Lower lobe of right lung (tissue), 2 donors: ENCODE measurements around the gene SLC2A5. TPM values are rescaled to one million over a fixed set of nuclear protein-coding genes. Genes with fewer than 3 reads are reported as not detected.
"Not testable (repeated sequence)": the region's sequence is repeated elsewhere in the genome, so short reads cannot be mapped to it uniquely, and the experiment has no call there.

Source experiments
- ATAC-seq, 2 donors: fragments of 200-7000 bp; cut with Tn5 transposase; one replicate each; pipeline ENCODE4 v1.9.1; 2020 to 2022; ENCODE audit warnings: mild to moderate bottlenecking in 2 of 2, moderate library complexity in 2 of 2
- DNase-seq: peaks from one replicate; pipeline ENCODE4 v3.0.0-alpha.2; 2020
- H3K27ac ChIP-seq: fragments of 200-600 bp; one replicate; pipeline ENCODE4 v1.8.0; 2022
- H3K27me3 ChIP-seq: fragments of 200-600 bp; one replicate; pipeline ENCODE4 v1.8.0; 2022; ENCODE audit warnings: low read depth
- H3K36me3 ChIP-seq: fragments of 200-600 bp; one replicate; pipeline ENCODE4 v1.8.0; 2022; ENCODE audit warnings: mild to moderate bottlenecking
- H3K4me1 ChIP-seq: fragments of 200-600 bp; one replicate; pipeline ENCODE4 v1.8.0; 2022
- H3K4me3 ChIP-seq: fragments of 200-600 bp; one replicate; pipeline ENCODE4 v1.8.0; 2022; ENCODE audit warnings: mild to moderate bottlenecking
- H3K9me3 ChIP-seq: fragments of 200-600 bp; one replicate; pipeline ENCODE4 v1.8.0; 2022
- intact Hi-C: fragments of 100-400 bp; cut with DNase I; formaldehyde crosslinking; loops from one replicate; pipeline ENCODE4 v1.11.0; 2022
- total RNA-seq: library from RNA; stranded (reverse); fragmentation: NEBNext Ultra II Directional; extraction: Animal tissue kit (Norgen Biotek cat#: 25700); gene quantifications from one replicate; pipeline ENCODE4 v1.2.1, GENCODE V29; 2021
- TF ChIP-seq, protein P1 (sequence below): fragments of 200-600 bp; IDR thresholded peaks from one replicate; pipeline ENCODE4 v1.8.0; 2022; ENCODE audit warnings: antibody characterized with exemption, mild to moderate bottlenecking
- donor health status: DM: no; HTN: yes; CAD: no; lungs with severe emphysema.

Gene SLC2A5
- total RNA-seq, 1 donor from 2014 or later, result 1.7 TPM

DNA sequence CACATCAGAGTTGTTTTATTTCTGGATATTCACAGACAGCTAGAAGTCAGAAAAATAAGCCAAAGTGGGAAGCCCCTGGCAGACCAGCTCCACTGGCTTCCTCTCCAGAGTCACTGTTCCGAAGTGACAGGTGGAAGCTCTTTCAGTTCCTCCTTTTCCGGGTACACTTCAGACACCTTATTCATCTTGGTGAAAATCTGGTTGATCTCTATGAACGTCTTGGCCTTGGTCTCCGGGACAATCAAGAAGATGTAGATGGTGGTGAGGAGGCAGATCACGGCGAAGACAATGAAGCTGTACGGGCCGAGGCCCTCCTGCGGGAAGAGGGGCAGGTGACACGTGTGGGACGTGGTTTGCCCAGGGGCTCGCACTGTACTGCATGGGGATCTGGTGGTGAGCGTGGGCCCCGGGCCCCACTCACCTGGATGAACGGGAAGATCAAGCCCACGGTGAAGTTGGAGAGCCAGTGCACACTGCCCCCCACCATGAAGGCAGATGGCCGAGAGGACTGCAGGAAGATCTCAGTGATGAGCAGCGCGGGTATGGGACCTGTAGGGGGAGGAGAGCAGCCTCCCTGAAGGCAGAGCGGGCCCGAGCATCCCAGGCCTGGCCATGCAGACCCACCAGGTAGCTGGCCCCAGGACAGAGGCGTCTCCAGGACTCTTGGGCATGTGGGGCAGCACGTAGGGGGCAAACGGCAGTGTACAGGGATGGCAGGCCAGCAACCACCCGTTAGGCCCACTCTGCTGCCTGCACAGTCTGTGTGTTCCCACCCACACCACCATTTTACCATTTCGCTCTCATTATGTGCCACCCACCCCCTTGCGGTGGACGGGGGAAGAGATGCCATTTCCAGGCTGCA is 31.7 kb downstream of the SLC2A5 start:
- DNase-seq (peak; percentile 19), ATAC-seq (no peak)
- H3K4me3 ChIP-seq, result no peak overlapping the region
- TF ChIP-seq, protein P1, sequence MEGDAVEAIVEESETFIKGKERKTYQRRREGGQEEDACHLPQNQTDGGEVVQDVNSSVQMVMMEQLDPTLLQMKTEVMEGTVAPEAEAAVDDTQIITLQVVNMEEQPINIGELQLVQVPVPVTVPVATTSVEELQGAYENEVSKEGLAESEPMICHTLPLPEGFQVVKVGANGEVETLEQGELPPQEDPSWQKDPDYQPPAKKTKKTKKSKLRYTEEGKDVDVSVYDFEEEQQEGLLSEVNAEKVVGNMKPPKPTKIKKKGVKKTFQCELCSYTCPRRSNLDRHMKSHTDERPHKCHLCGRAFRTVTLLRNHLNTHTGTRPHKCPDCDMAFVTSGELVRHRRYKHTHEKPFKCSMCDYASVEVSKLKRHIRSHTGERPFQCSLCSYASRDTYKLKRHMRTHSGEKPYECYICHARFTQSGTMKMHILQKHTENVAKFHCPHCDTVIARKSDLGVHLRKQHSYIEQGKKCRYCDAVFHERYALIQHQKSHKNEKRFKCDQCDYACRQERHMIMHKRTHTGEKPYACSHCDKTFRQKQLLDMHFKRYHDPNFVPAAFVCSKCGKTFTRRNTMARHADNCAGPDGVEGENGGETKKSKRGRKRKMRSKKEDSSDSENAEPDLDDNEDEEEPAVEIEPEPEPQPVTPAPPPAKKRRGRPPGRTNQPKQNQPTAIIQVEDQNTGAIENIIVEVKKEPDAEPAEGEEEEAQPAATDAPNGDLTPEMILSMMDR, result no peak
- H3K36me3 ChIP-seq, result no peaks in the 10 kb centered on the region
- H3K4me1 ChIP-seq, result no peaks in the 10 kb centered on the region
- H3K27ac ChIP-seq, result no peak overlapping the region
- peaks cover 4% of the 10 kb centered on the region for H3K27me3 ChIP-seq
- intact Hi-C loops, result no loop called here
- peaks cover 8% of the 10 kb centered on the region for H3K9me3 ChIP-seq

DNA sequence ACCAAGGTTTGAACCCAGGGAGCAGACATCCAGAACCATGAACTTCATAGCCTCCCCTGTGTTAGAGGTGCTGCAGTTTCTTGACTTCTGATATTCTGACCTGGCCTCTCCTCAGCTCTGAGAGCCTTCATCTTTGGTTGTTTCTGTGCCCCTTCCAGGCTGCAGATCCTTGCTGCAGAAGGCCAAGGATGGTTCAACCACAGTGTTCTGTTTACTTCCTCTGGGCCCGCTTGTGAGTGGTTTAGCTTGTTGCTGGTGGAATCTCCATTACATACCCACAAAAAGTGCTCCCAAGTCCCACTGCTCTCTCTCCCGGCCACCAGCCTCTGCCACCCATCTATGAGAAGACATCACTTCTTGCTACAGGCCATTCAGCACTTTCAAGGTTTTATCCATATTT is 34.2 kb downstream of the SLC2A5 start:
- Histone ChIP-seq H3K36me3 (no peaks in the 10 kb centered on the region), H3K9me3 (peaks cover 8% of the 10 kb centered on the region), H3K27ac (no peak overlapping the region), H3K4me1 (no peaks in the 10 kb centered on the region), H3K27me3 (peaks cover 4% of the 10 kb centered on the region), H3K4me3 (no peak overlapping the region)
- ATAC-seq (no peak), DNase-seq (no peak)
- TF ChIP-seq, protein P1, result no peak
- intact Hi-C loops, result no loop called here

DNA sequence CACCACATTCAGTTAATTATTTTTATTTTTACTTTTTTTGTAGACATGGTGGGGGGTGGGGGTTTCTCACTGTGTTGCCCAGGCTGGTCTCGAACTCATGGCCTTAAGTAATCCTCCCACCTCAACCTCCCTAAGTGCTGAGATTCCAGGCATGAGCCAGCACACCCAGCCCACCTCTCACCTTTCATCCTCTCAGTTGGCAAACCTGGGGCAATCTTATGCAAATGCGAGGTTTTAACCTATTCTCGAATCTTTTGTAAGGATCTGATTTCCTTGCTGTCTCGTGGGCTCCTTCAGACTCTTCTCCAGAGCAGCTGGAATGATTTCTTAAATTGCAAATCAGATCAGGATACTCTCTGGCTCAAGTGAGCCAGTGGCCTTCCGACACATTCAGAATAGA is 36.1 kb downstream of the SLC2A5 start:
- no peak for ATAC-seq
- Histone ChIP-seq H3K27ac (no peak overlapping the region), H3K36me3 (no peaks in the 10 kb centered on the region), H3K9me3 (peaks cover 8% of the 10 kb centered on the region), H3K4me1 (no peaks in the 10 kb centered on the region), H3K4me3 (no peak overlapping the region), H3K27me3 (no peaks in the 10 kb centered on the region)
- DNase-seq, result peak; percentile 9
- intact Hi-C loops, result no loop called here
- TF ChIP-seq, protein P1, result no peak

DNA sequence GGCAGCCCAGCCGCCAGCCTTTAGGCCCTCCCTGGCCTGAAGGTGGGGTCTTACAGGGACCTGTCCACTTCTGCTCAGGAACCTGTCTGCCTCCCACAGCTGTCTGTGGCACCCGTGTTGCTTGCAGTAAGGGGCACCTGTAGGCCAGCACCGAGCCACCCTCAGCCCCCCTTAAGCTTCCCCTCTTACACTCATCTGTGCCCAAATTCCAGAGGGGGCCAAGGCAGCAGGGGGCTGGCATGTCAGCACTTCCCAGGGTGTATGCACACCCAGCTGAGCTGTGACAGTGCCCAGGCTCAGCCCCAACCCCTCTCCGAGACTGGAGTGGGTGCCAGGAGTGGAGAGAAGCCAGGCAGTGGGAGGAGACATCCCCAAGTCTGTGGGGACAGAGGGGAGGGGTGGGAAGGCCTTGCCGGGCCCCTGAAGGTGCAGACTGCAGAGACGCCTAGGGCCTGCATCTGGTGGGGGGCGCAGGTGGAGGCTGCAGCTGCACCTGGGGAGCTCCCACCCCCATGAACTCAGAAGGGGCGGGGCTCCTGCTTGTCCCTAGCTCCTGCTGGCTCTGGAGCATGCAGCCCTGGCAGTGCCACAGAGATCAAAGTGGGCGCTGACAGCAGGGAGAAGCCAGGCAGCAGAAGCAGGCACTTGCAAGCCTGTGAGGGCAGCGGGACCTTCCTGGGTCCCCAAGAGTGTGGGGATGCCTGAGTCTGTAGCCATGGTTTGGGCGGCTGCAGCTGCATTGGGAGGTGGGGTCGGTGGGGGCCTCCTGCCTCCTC is 37.8 kb downstream of the SLC2A5 start:
- Histone ChIP-seq H3K4me3 (no peak overlapping the region), H3K4me1 (no peaks in the 10 kb centered on the region), H3K9me3 (peaks cover 8% of the 10 kb centered on the region), H3K27ac (no peak overlapping the region), H3K27me3 (no peaks in the 10 kb centered on the region), H3K36me3 (no peaks in the 10 kb centered on the region)
- TF ChIP-seq, protein P1, result no peak
- intact Hi-C loops, result no loop called here
- ATAC-seq, result no peak
- DNase-seq, result no peak

DNA sequence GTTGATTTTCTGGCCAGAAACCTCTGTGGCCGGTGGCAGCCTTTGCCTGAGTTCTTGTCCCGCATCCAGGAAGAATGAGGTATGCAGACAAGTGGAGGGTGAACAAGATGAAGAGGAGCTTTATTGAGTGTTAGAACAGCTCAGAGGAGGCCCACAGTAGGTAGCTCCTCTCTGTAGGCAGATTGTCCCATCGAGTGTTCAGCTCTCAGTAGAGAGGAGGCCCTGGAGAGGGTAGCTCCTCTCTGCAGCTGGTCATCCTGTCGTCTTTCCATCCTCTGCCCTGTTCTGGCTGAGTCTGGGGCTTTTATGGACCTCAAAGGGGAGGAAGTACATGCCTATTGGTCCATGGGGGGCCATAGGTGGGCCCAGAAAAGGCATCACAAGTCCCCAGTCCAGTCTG is 38.4 kb downstream of the SLC2A5 start:
- H3K4me3 ChIP-seq, DNase-seq, H3K27me3 ChIP-seq, H3K4me1 ChIP-seq, H3K36me3 ChIP-seq, ATAC-seq, H3K27ac ChIP-seq, intact Hi-C loops, H3K9me3 ChIP-seq: not testable (repeated sequence)
